Tibial artery (tissue), 4 donors: ENCODE data around the gene SLC35A4.
A peak's percentile ranks its signal among the peaks of the same experiment; 100 is the strongest.

ENCODE experiments used
- DNase-seq, 2 donors: peaks; one replicate each; pipeline ENCODE4 v3.0.0-alpha.2; 2019
- H3K27ac ChIP-seq, 2 donors: fragments of 200-600 bp; sonication (generic) in 1 of 2; 1 replicate in 1 of 2; 2 replicates in 1 of 2; pipeline ENCODE4 v1.5.1; 2018 to 2019; ENCODE audit warnings: mild to moderate bottlenecking in 1 of 2
- H3K27me3 ChIP-seq, 2 donors: fragments of 200-600 bp; sonication (generic) in 1 of 2; one replicate each; pipeline versions ENCODE4 v1.5.1 to v1.6.0; 2016 to 2019
- H3K36me3 ChIP-seq, 3 donors: fragments of 200-600 bp; sonication (generic) in 2 of 3; one replicate each; pipeline ENCODE4 v1.5.1; 2016 to 2019; ENCODE audit warnings: mild to moderate bottlenecking in 2 of 3
- H3K4me1 ChIP-seq, 4 donors: fragments of 200-600 bp; sonication (generic) in 2 of 4; 1 replicate in 3 of 4; 2 replicates in 1 of 4; pipeline ENCODE4 v1.5.1; 2016 to 2019
- H3K4me3 ChIP-seq, 2 donors: fragments of 200-600 bp; sonication (generic) in 1 of 2; 1 replicate in 1 of 2; 2 replicates in 1 of 2; pipeline ENCODE4 v1.5.1; 2018 to 2019; ENCODE audit warnings: mild to moderate bottlenecking in 2 of 2
- H3K9me3 ChIP-seq, 3 donors: fragments of 200-600 bp; sonication (generic) in 1 of 3; one replicate each; pipeline ENCODE4 v1.5.1; 2016 to 2019
- intact Hi-C: fragments of 100-400 bp; cut with DNase I; formaldehyde crosslinking; loops from one replicate; pipeline ENCODE4 v1.15.0; 2023; ENCODE audit warnings: low total_unique reads
- TF ChIP-seq, protein P1 (sequence below), 2 experiments: fragments of 200-600 bp in 1 of 2; fragments of 450-650 bp in 1 of 2; IDR thresholded peaks; one replicate each; pipeline ENCODE4 v1.5.1; 2017 to 2019; ENCODE audit warnings: antibody characterized with exemption in 2 of 2, mild to moderate bottlenecking in 1 of 2, moderate library complexity in 1 of 2

SLC35A4 gene

DNA sequence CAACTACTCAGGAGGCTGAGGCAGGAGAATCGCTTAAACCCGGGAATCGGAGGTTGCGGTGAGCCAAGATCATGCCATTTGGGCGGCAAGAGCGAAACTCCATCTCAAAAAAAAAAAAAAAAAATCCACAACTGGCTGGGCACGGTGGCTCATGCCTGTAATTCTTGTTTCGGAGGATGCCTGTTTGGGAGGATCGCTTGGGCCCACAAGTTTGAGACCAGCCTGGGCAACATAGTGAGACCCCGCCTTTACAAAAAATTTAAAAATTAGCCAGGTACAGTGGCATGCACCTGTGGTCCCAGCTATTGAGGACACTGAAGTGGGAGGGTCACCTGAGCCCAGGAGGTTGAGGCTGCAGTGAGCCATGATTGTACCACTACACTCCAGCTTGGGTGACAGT, 19.0 kb upstream of the SLC35A4 start:
- intact Hi-C loops = loop anchor here (5.0 to 10.0 kb wide), 2 partner anchors 102 to 149 kb away; partner anchors contain the start of genes HARS1, HARS2, IK and NDUFA2
- Histone ChIP-seq H3K9me3 (no peaks in the 10 kb centered on the region), H3K4me3 (no peak overlapping the region), H3K27ac (no peak overlapping the region), H3K27me3 (no peaks in the 10 kb centered on the region), H3K36me3 (peaks cover 11 to 62% (median 53%) of the 10 kb centered on the region in 3 donors), H3K4me1 (peaks cover 13 to 28% (median 25%) of the 10 kb centered on the region in 4 donors)
- TF ChIP-seq, protein P1, sequence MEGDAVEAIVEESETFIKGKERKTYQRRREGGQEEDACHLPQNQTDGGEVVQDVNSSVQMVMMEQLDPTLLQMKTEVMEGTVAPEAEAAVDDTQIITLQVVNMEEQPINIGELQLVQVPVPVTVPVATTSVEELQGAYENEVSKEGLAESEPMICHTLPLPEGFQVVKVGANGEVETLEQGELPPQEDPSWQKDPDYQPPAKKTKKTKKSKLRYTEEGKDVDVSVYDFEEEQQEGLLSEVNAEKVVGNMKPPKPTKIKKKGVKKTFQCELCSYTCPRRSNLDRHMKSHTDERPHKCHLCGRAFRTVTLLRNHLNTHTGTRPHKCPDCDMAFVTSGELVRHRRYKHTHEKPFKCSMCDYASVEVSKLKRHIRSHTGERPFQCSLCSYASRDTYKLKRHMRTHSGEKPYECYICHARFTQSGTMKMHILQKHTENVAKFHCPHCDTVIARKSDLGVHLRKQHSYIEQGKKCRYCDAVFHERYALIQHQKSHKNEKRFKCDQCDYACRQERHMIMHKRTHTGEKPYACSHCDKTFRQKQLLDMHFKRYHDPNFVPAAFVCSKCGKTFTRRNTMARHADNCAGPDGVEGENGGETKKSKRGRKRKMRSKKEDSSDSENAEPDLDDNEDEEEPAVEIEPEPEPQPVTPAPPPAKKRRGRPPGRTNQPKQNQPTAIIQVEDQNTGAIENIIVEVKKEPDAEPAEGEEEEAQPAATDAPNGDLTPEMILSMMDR (IDR thresholded peaks at IDR 0.05) = no peak
- DNase-seq = no peak

DNA sequence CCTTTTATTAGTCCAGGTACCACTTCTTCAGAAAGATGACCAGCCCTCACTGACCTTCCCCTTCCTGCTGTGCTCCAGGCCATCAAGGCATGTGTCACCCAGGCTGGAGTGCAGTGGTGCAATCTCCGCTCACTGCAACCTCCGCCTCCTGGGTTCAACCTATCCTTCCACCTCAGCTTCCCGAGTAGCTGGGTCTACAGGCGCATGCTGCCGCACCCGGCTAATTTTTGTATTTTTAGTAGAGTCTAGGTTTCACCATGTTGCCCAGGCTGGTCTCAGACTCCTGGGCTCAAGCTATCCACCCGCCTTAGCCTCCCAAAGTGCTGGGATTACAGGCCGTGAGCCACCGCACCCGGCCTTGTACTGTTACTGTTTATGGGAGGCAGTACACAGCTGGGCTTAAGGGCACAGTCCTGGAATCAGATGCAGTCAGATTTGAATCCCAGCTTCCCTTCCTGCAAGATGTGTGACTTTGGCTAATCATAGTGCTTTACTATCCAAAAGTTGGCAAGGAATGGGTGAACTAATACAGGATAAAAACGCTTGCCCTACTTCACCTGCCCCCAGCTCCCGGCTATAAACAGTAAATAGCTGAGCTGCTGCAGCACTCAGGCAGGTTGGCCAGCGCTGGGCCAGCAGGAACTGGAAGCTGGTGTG, 17.6 kb upstream of the SLC35A4 start:
- Histone ChIP-seq H3K27ac (peak overlapping the region; percentile 93 to 99), H3K4me3 (peak overlapping the region; percentile 58 to 80), H3K36me3 (peaks cover 17 to 62% (median 55%) of the 10 kb centered on the region in 3 donors), H3K27me3 (no peaks in the 10 kb centered on the region), H3K4me1 (peaks cover 13 to 28% (median 25%) of the 10 kb centered on the region in 4 donors), H3K9me3 (no peaks in the 10 kb centered on the region)
- TF ChIP-seq, protein P1 (IDR thresholded peaks at IDR 0.05) = no peak
- intact Hi-C loops = loop anchor here (5.0 to 10.0 kb wide), 2 partner anchors 100 to 148 kb away; partner anchors contain the start of genes HARS1, HARS2, IK and NDUFA2
- no peak for DNase-seq

DNA sequence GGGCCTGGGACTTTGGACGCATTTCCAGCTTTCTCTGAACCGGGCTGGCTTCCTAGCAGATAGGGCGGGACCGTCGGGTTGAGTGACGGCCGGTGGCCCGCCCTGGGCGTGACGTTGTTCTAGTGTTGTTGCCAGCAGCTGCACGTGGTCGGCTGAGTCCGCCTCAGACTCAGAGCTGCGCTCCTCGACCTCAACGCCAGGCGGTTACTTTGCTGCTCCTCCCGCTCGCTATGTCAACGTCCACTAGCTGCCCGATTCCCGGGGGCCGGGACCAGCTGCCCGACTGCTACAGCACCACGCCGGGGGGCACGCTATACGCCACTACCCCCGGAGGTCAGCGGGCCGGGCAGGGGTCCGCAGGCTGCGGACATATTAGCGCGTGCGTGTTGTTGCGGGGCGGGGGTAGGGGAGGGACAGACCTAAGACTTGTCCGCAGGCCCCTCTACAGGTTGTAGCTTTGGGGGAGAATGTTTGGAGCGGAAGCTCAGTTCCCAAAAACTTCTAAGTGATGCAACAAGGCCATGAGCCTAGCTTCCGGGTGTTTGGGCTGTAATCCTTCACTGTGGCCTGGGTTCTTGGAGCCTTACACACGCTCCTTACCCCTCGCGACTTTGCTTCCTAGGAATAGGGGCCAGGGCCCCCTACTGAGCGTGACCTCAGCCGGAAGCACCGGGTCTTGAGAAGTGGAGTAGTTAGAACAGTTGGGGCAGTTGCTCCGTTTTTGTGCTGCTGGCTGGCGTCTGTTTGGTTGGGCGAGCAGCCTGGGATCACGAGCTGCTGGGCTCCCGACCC, 16.9 kb upstream of the SLC35A4 start, which contains the start of gene EIF4EBP3:
EIF4EBP3 (plus strand) TSS at position 155 of the 792 bp plus-strand sequence; CDS start at position 231, 76 bp downstream.
- peaks cover 13 to 28% (median 25%) of the 10 kb centered on the region in 4 donors for H3K4me1 ChIP-seq
- no peaks in the 10 kb centered on the region for H3K9me3 ChIP-seq
- intact Hi-C loops = loop anchor here (5.0 to 10.0 kb wide), 2 partner anchors 100 to 147 kb away; partner anchors contain the start of genes HARS1, HARS2, IK and NDUFA2
- H3K4me3 ChIP-seq = peak within 1 kb of the TSS; percentile 58 to 80
- peak; percentile 97 to 99 for DNase-seq
- H3K27me3 ChIP-seq = no peaks in the 10 kb centered on the region
- H3K27ac ChIP-seq = peak within 1 kb of the TSS; percentile 93 to 99
- peaks cover 12 to 57% (median 48%) of the 10 kb centered on the region in 3 donors for H3K36me3 ChIP-seq
- TF ChIP-seq, protein P1 (IDR thresholded peaks at IDR 0.05) = peak; percentile 69 to 93

DNA sequence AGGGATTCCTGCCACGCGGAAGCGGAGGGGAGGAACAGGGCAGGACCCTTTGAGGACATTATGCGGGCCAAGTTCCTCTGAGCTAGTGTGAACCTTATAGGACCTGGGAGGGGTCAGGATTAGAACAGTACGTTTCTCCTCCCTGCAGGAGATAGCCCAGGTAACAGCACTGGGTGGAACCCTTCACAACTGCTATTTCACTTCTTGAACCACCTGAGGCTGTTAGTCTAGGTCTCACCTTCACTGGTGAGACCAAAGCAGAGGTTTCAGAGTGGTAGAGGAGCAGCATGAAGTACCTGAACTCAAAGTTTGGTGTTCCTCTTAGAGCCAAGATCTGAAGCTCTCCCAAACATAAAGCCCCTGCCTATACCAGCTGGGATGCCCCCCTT, 16.3 kb upstream of the SLC35A4 start:
- intact Hi-C loops = loop anchor here (5.0 to 10.0 kb wide), 2 partner anchors 99 to 147 kb away; partner anchors contain the start of genes HARS1, HARS2, IK and NDUFA2
- H3K27me3 ChIP-seq = no peaks in the 10 kb centered on the region
- no peaks in the 10 kb centered on the region for H3K9me3 ChIP-seq
- peaks cover 12 to 51% (median 45%) of the 10 kb centered on the region in 3 donors for H3K36me3 ChIP-seq
- TF ChIP-seq, protein P1 (IDR thresholded peaks at IDR 0.05) = no peak
- no peak for DNase-seq
- H3K4me1 ChIP-seq = peaks cover 13 to 28% (median 25%) of the 10 kb centered on the region in 4 donors
- peak overlapping the region; percentile 93 to 99 for H3K27ac ChIP-seq
- H3K4me3 ChIP-seq = peak overlapping the region; percentile 58 to 80

DNA sequence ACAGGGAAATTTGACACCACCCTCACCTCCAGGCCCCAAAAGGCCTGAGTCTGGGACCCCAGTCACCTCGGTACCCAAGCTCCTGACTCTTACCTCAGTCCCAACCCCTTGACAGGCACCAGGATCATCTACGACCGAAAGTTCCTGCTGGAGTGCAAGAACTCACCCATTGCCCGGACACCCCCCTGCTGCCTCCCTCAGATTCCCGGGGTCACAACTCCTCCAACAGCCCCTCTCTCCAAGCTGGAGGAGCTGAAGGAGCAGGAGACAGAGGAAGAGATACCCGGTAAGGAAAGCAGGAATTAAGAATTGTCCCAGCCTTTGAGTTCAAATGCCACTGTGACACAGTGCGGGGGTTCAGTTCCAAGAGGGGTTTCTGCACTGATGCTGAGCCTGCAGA, 15.8 kb upstream of the SLC35A4 start:
- H3K4me1 ChIP-seq = peaks cover 13 to 28% (median 25%) of the 10 kb centered on the region in 4 donors
- no peaks in the 10 kb centered on the region for H3K9me3 ChIP-seq
- H3K27ac ChIP-seq = peak overlapping the region; percentile 93 to 99
- peaks cover 12 to 46% (median 41%) of the 10 kb centered on the region in 3 donors for H3K36me3 ChIP-seq
- no peak for DNase-seq
- no peaks in the 10 kb centered on the region for H3K27me3 ChIP-seq
- TF ChIP-seq, protein P1 (IDR thresholded peaks at IDR 0.05) = no peak
- intact Hi-C loops = loop anchor here (5.0 to 10.0 kb wide), 2 partner anchors 99 to 146 kb away; partner anchors contain the start of genes HARS1, HARS2, IK and NDUFA2
- peak overlapping the region; percentile 58 to 80 for H3K4me3 ChIP-seq
